GM12873 (cell line): ENCODE measurements around the gene HARBI1.

ENCODE experiments used
- TF ChIP-seq, protein P1 (sequence below): IDR thresholded peaks from 2 replicates; pipeline ENCODE4 v1.5.1; 2012; ENCODE audit warnings: low read depth, mild to moderate bottlenecking, moderate library complexity, low read length, control low read depth; ENCODE audit not compliant: insufficient read depth; ENCODE audit errors: missing control alignments

The HARBI1 gene, protein sequence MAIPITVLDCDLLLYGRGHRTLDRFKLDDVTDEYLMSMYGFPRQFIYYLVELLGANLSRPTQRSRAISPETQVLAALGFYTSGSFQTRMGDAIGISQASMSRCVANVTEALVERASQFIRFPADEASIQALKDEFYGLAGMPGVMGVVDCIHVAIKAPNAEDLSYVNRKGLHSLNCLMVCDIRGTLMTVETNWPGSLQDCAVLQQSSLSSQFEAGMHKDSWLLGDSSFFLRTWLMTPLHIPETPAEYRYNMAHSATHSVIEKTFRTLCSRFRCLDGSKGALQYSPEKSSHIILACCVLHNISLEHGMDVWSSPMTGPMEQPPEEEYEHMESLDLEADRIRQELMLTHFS

DNA sequence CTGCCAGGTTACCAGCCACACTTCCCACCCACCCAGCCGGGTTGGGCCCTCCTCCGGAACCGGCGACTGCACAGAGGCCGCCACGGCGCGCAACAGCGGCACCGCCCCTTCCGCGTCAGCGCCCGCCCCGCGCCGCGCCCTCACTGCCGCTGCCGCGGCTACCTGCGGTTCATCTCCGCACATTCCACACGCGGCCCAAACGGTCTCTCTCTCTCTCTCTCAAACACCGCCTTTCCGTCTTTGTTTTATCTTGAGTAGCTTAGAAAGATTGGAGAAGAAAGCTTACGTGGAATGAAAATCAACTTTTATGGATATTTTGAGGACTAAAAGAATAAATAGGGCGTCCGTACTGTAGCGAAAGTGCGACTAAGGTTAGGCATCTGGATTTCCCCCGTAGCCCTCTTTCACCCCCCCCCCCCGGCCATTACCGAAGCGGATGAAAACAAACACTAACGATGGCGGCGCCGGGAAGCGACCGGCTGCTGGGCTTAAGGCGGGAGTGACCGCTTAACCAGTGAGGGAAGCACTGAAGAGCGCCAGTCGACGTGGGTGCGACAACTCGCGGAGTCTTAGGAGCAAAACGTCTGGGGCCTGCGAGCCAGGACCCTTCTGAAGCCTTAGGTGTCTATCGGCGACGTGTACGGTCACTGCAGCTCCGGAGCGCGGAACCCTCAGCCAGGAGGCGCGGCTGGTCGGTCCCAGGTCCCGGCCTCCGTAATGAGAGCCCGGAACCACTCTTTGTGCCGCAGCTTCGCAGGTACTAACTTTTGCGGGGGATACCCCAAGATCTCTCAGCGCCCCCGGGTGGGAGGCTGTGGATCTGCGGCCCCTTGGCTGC lies at the start of gene HARBI1, which contains the start of gene ATG13:
HARBI1 (minus strand) TSS at position 94 of the 838 bp plus-strand sequence. CDS start 990 bp downstream, outside the sequence.
ATG13 (plus strand) TSS at position 420 of the 838 bp plus-strand sequence. CDS start 26,739 bp downstream, outside the sequence.
- TF ChIP-seq, protein P1, sequence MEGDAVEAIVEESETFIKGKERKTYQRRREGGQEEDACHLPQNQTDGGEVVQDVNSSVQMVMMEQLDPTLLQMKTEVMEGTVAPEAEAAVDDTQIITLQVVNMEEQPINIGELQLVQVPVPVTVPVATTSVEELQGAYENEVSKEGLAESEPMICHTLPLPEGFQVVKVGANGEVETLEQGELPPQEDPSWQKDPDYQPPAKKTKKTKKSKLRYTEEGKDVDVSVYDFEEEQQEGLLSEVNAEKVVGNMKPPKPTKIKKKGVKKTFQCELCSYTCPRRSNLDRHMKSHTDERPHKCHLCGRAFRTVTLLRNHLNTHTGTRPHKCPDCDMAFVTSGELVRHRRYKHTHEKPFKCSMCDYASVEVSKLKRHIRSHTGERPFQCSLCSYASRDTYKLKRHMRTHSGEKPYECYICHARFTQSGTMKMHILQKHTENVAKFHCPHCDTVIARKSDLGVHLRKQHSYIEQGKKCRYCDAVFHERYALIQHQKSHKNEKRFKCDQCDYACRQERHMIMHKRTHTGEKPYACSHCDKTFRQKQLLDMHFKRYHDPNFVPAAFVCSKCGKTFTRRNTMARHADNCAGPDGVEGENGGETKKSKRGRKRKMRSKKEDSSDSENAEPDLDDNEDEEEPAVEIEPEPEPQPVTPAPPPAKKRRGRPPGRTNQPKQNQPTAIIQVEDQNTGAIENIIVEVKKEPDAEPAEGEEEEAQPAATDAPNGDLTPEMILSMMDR, result peak; percentile 89

DNA sequence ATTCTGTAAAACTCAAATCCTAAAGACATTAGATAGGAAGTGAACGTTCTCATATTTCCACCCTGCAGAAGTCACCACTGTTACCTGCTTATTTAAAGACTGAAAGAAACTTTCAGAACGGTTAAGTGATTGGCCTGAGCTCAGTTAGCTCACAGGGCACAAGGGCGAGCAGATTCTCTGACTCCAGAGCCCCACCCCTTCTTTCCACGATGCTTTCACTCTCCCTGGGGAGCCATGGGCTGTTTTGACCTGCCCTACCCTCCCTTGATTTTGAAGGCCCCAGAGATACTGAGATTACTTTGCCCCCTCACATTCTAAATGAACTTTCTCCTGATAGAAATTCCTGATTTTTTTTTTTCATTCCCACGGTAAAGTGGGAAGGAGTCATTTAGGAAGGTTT lies 49.5 kb upstream of the HARBI1 start:
- TF ChIP-seq, protein P1, result no peak

DNA sequence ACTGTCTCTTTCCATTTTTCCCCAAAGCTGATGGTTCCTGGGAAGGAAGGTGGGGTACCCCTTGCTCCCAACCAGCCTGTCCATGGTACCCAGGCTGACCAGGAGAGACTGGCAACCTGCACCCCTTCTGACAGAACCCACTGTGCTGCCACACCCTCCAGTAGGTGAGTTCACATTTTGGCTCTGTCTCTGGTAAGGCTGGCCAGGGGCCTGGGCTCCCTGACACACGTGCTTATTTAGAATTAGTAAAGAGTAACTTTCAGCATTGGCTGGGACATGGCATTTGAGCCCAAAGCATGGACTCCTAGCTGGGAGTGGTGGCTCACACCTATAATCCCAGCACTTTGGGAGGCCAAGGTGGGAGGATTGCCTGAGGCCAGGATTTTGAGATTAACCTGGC lies 48.3 kb upstream of the HARBI1 start:
- TF ChIP-seq, protein P1, result no peak

DNA sequence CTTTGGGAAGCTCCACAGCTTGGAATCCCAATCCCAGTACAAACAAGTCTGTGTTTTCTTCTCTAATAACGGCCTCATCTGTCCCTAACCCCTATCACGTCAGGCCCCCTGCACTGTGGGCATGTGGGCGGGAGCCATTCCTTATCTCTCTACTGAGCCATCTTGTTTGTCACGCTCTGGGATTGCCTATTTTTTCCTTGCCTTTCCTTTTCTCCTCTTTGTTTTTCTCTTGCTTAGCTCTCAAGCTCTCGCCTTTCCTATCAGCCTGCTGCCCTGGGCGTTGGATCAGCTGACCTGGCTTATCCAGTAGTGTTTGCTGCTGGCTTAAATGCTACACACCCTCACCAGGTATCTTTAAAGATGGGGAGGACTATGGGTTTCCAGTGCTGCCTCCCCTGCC lies 47.6 kb upstream of the HARBI1 start:
- TF ChIP-seq, protein P1, result no peak

DNA sequence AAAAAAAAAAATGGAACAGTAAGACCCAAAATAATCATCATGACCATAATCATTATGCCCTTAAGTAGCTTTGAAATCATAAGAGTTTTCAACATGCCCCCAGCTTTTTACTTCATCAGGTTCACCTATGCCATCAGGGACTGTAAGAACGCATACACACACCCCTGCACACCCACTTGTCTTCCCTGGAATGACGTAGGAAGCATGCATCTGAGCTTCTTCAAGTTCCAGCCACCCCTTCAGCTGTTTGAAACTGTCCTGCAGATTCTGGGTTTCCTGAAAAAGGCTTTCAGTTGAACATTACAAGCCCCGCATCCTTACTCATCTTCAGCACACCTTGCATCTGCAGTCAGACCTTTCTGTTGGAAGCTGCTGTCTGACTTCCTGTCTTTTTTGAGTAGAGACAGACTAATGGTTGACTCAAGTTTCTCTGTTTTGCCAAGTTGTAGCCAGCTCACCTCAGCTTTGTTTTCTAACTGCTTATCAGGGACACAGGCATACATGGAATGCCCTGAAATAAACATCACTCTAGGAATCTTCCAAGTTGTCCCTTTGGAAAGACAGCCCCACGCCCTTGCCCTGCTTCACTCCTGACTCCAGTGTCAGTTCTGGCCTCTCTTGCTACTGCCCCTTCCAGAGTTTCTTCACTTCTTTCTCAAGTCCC lies 46.4 kb upstream of the HARBI1 start:
- TF ChIP-seq, protein P1, result no peak

DNA sequence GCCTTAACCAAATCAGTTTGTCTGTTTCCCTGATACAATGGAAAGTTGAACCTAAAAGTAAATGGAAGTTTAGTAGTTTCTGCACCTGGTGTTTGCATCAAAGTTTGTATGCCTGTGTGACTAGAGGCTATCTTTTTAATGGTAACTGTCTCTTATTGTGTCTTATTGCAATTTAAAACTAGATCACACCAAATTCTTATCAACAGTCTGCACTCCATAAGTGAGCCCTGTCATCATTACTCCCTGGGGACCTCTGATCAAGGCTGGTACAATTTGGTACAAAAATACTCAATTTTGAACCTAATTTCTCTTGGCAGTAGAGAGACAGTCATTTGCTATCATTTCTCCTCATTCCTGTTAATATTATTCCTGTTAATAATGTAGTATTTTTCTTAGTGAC lies 45.3 kb upstream of the HARBI1 start:
- TF ChIP-seq, protein P1, result no peak
